Measurements from ENCODE around the gene MACROD1.

- TF ChIP-seq POLR2AphosphoS5 (IDR thresholded peaks at IDR 0.05; ENCODE audit: borderline replicate concordance, low read depth, low read length) (no peak), EZH2 (IDR thresholded peaks at IDR 0.05) (no peak), FOXP2 (optimal IDR thresholded peaks at IDR 0.05; ENCODE audit: control extremely low read depth, extremely low read length, insufficient read depth) (no peak)
These were observed 38.4 kb downstream of the MACROD1 start for GRCh38 chr11:64127267-64128072.

Measured in SK-N-MC (cell line).